ENCODE data around the gene PI4KA. TPM values are rescaled to one million over a fixed set of nuclear protein-coding genes. Genes with fewer than 3 reads are reported as not detected.

PI4KA gene
- total RNA-seq, 4 donors from 2014 or later = 85.0 to 127 (median 101) TPM

DNA sequence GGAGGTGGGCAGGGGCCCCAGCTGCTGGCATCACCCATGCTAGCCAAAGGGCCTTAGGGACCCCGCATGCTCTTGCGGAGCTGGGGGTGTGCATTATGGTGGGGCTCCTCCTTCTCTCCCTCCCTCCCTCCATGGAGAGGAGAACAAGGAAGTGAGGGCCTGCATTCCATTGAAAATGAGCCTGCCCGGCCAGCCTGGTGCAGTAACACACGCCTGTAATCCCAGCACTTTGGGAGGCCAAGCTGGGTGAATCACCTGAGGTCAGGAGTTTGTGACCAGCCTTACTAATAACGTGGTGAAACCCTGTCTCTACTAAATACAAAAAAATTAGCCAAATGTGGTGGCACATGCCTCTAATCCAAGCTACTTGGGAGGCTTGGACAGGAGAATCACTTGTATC lies 22.6 kb upstream of the PI4KA start:
- intact Hi-C loops (cut with DNase I) = no loop called here
- no peak for TF ChIP-seq POLR2A (IDR thresholded peaks at IDR 0.05)
- TF ChIP-seq, protein P1, sequence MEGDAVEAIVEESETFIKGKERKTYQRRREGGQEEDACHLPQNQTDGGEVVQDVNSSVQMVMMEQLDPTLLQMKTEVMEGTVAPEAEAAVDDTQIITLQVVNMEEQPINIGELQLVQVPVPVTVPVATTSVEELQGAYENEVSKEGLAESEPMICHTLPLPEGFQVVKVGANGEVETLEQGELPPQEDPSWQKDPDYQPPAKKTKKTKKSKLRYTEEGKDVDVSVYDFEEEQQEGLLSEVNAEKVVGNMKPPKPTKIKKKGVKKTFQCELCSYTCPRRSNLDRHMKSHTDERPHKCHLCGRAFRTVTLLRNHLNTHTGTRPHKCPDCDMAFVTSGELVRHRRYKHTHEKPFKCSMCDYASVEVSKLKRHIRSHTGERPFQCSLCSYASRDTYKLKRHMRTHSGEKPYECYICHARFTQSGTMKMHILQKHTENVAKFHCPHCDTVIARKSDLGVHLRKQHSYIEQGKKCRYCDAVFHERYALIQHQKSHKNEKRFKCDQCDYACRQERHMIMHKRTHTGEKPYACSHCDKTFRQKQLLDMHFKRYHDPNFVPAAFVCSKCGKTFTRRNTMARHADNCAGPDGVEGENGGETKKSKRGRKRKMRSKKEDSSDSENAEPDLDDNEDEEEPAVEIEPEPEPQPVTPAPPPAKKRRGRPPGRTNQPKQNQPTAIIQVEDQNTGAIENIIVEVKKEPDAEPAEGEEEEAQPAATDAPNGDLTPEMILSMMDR (IDR thresholded peaks at IDR 0.05) = no peak

GRCh38 chr22:20877715-20878114 lies 19.1 kb upstream of the PI4KA start:
- H3K9me3 ChIP-seq = no peaks in the 10 kb centered on the region
- no peak overlapping the region for H3K4me3 ChIP-seq (replicated peaks in 1 of 3)
- H3K4me1 ChIP-seq = no peaks in the 10 kb centered on the region
- H3K27ac ChIP-seq = no peak overlapping the region
- WGBS, 2 donors = 96 to 100% methylated on average over 3 of the region's 3 CpGs
- peaks cover 9 to 27% of the 10 kb centered on the region in 2 donors for H3K36me3 ChIP-seq
- no peak for TF ChIP-seq POLR2A (IDR thresholded peaks at IDR 0.05)
- TF ChIP-seq, protein P1 (IDR thresholded peaks at IDR 0.05) = no peak
- no peak for DNase-seq
- intact Hi-C loops (cut with DNase I) = no loop called here
- no peaks in the 10 kb centered on the region for H3K27me3 ChIP-seq

More for the DNA sequence above, 22.6 kb upstream of the PI4KA start:
- Histone ChIP-seq H3K27me3 (no peaks in the 10 kb centered on the region), H3K4me3 (replicated peaks in 1 of 3) (no peak overlapping the region), H3K4me1 (no peaks in the 10 kb centered on the region), H3K36me3 (peaks cover 26 to 33% of the 10 kb centered on the region in 2 donors), H3K9me3 (no peaks in the 10 kb centered on the region), H3K27ac (no peak overlapping the region)
- no peak for DNase-seq
- WGBS, 2 donors = 84 to 93% methylated on average over 3 to 4 of the region's 5 CpGs

DNA sequence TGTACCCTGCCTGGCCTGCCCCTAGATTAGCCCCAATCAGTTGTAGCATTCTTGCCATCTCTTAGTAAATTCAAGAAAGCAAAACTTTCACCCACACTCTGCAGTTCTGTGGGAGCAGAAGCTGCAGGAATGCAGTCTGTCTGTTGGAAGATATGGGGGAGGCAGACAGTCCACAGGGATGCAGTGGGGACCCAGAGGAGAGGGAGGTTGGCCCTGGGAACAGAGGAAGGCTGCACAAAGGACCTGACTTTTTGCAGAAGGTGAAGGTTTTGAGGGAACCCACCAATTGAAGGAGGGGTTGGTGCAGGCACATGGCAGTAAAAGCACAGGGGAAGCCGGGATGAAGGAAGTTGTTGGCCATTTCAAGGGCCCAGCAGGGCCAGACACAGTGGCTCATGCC lies 16.7 kb upstream of the PI4KA start:
- Histone ChIP-seq H3K36me3 (peaks cover 9 to 25% of the 10 kb centered on the region in 2 donors), H3K4me1 (no peaks in the 10 kb centered on the region), H3K9me3 (no peaks in the 10 kb centered on the region), H3K27ac (no peak overlapping the region), H3K27me3 (no peaks in the 10 kb centered on the region), H3K4me3 (replicated peaks in 1 of 3) (no peak overlapping the region)
- TF ChIP-seq, protein P1 (IDR thresholded peaks at IDR 0.05) = no peak
- intact Hi-C loops (cut with DNase I) = no loop called here
- DNase-seq = no peak
- WGBS, 2 donors = 68 to 83% methylated on average over 1 of the region's 1 CpG

DNA sequence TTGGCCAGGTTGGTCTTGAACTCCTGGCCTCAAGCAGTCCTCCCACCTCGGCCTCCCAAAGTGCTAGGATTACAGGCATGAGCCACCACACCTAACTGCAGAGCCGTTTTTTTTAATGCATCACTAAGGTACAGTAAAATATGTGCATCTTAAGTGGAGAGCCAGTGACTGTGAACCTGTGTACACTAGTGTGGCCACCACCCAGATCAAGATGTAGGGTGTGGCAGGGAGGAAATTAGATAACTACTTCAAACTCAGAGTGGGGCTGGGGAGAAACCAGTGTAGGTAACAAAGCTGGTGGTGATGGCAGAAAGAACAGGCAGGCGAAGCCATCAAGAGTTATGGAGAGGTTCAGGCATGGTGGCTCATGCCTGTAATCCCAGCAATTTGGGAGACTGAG lies 14.6 kb upstream of the PI4KA start:
- Histone ChIP-seq H3K4me3 (replicated peaks in 1 of 3) (no peak overlapping the region), H3K4me1 (no peaks in the 10 kb centered on the region), H3K27me3 (no peaks in the 10 kb centered on the region), H3K36me3 (peaks cover 14 to 25% of the 10 kb centered on the region in 2 donors), H3K9me3 (no peaks in the 10 kb centered on the region), H3K27ac (no peak overlapping the region)
- no peak for DNase-seq
- TF ChIP-seq, protein P1 (IDR thresholded peaks at IDR 0.05) = no peak
- TF ChIP-seq POLR2A (IDR thresholded peaks at IDR 0.05) = no peak
- intact Hi-C loops (cut with DNase I) = no loop called here
- 95 to 96% methylated on average over 3 of the region's 3 CpGs for WGBS, 2 donors

DNA sequence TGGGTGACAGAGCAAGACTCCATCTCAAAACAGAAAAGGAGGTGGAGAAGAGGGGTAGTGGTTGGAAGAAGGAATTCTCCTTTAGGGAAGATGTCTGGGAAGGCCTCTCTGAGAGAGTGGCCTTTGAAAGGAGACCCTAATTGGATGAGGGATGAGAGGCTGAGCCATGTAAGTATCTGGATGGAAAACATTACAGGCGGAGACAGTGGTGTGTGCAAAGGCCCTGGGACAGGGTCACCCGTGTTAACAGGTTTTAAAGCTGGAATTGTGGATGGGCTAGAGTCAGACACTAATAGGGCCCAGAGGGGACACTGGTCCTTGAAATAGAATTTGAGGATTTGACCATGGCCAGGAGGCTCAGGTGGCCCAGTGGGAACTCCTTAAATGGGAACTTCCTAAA lies 10.6 kb upstream of the PI4KA start:
- intact Hi-C loops (cut with DNase I) = no loop called here

More for the DNA sequence above, 10.6 kb upstream of the PI4KA start:
- TF ChIP-seq, protein P1 (IDR thresholded peaks at IDR 0.05) = no peak
- TF ChIP-seq POLR2A (IDR thresholded peaks at IDR 0.05) = no peak
- Histone ChIP-seq H3K36me3 (peaks cover 14 to 21% of the 10 kb centered on the region in 2 donors), H3K4me1 (peaks cover 8 to 13% of the 10 kb centered on the region in 2 donors), H3K4me3 (replicated peaks in 1 of 3) (no peak overlapping the region), H3K27me3 (no peaks in the 10 kb centered on the region), H3K9me3 (no peaks in the 10 kb centered on the region), H3K27ac (no peak overlapping the region)
- DNase-seq = no peak
- 93 to 95% methylated on average over 2 of the region's 2 CpGs for WGBS, 2 donors
